Calu3 (cell line): Measurements from ENCODE around the gene GTF2A1. TPM values are rescaled to one million over a fixed set of nuclear protein-coding genes. Genes with fewer than 3 reads are reported as not detected.

Source experiments
- BruUV-seq: library from RNA; stranded (reverse); fragments of 400-500 nt; replicated peaks from 2 replicates; lab custom pipeline; 2021; lab: Mats Ljungman, UMichigan
- CTCF ChIA-PET: fragments of 300-600 bp; sonication (Branson Sonifier 250); formaldehyde crosslinking; loops from one replicate; lab custom pipeline; 2022; ENCODE audit warnings: antibody characterized with exemption; lab: Charles Lee
- DNase-seq: peaks from one replicate; pipeline ENCODE4 v3.0.0; 2022
- H3K27ac Mint-ChIP-seq: one replicate; pipeline ENCODE4 v1.8.0; 2022; ENCODE audit warnings: mixed read lengths; ENCODE audit not compliant: unreplicated experiment
- H3K27me3 Mint-ChIP-seq: one replicate; pipeline ENCODE4 v1.8.0; 2022; ENCODE audit warnings: mixed read lengths; ENCODE audit not compliant: unreplicated experiment
- H3K36me3 Mint-ChIP-seq: one replicate; pipeline ENCODE4 v1.8.0; 2022; ENCODE audit warnings: mild to moderate bottlenecking, moderate library complexity, mixed read lengths; ENCODE audit not compliant: insufficient read depth, unreplicated experiment
- H3K4me1 Mint-ChIP-seq: one replicate; pipeline ENCODE4 v1.8.0; 2022; ENCODE audit warnings: mild to moderate bottlenecking, low read depth, mixed read lengths; ENCODE audit not compliant: unreplicated experiment
- H3K4me3 Mint-ChIP-seq: one replicate; pipeline ENCODE4 v1.8.0; 2022; ENCODE audit warnings: mild to moderate bottlenecking, low read depth, moderate library complexity, mixed read lengths; ENCODE audit not compliant: unreplicated experiment
- H3K9me3 Mint-ChIP-seq: one replicate; pipeline ENCODE4 v1.8.0; 2022; ENCODE audit warnings: low read depth, mixed read lengths; ENCODE audit not compliant: unreplicated experiment
- CTCF ChIP-seq: fragments of 200-600 bp; IDR thresholded peaks from one replicate; pipeline ENCODE4 v1.8.0; 2022; ENCODE audit warnings: antibody characterized with exemption; ENCODE audit not compliant: unreplicated experiment
- intact Hi-C: fragments of 100-400 bp; cut with micrococcal nuclease; formaldehyde crosslinking; loops from one replicate; pipeline ENCODE4 v1.10.0; 2022; ENCODE audit not compliant: unreplicated experiment
- total RNA-seq: library from RNA; stranded (reverse); gene quantifications from 2 replicates; pipeline ENCODE4 v1.2.3, GENCODE V29; 2022

The GTF2A1 gene
- total RNA-seq, 1 experiment from 2014 or later: 45.6 TPM

GRCh38 chr14:81265636-81266169, 44.9 kb upstream of the GTF2A1 start:
- H3K27ac Mint-ChIP-seq: no peak overlapping the region

GRCh38 chr14:81264671-81265070, 43.9 kb upstream of the GTF2A1 start:
- Mint-ChIP-seq H3K27me3 (no peaks in the 10 kb centered on the region), H3K4me3 (no peak overlapping the region), H3K4me1 (no peaks in the 10 kb centered on the region), H3K9me3 (no peaks in the 10 kb centered on the region), H3K36me3 (no peaks in the 10 kb centered on the region), H3K27ac (no peak overlapping the region)
- CTCF ChIA-PET: no interaction called here
- no TSS peak for BruUV-seq
- intact Hi-C loops: loop anchor here (5.0 kb wide), 1 partner anchor 58 kb away; no protein-coding TSS in a partner anchor
- DNase-seq: no peak
- no peak for TF ChIP-seq CTCF

More at GRCh38 chr14:81265636-81266169, 44.9 kb upstream of the GTF2A1 start:
- no peaks in the 10 kb centered on the region for H3K9me3 Mint-ChIP-seq
- CTCF ChIA-PET: no interaction called here
- no peaks in the 10 kb centered on the region for H3K27me3 Mint-ChIP-seq
- no peak for TF ChIP-seq CTCF
- DNase-seq: no peak
- no peaks in the 10 kb centered on the region for H3K36me3 Mint-ChIP-seq
- intact Hi-C loops: loop anchor here (5.0 kb wide), 1 partner anchor 57 kb away; no protein-coding TSS in a partner anchor
- H3K4me3 Mint-ChIP-seq: no peak overlapping the region
- H3K4me1 Mint-ChIP-seq: no peaks in the 10 kb centered on the region
- BruUV-seq: no TSS peak

GRCh38 chr14:81263777-81264410, 43.1 kb upstream of the GTF2A1 start:
- no peak overlapping the region for H3K4me3 Mint-ChIP-seq
- no peaks in the 10 kb centered on the region for H3K27me3 Mint-ChIP-seq
- no peak for TF ChIP-seq CTCF
- H3K4me1 Mint-ChIP-seq: no peaks in the 10 kb centered on the region
- no TSS peak for BruUV-seq
- intact Hi-C loops: no loop called here
- CTCF ChIA-PET: no interaction called here
- no peaks in the 10 kb centered on the region for H3K36me3 Mint-ChIP-seq
- H3K27ac Mint-ChIP-seq: no peak overlapping the region
- DNase-seq: no peak
- no peaks in the 10 kb centered on the region for H3K9me3 Mint-ChIP-seq

- H3K36me3 Mint-ChIP-seq: no peaks in the 10 kb centered on the region
- no peaks in the 10 kb centered on the region for H3K27me3 Mint-ChIP-seq
- H3K4me1 Mint-ChIP-seq: no peaks in the 10 kb centered on the region
- intact Hi-C loops: no loop called here
- BruUV-seq: no TSS peak
- CTCF ChIA-PET: no interaction called here
- H3K9me3 Mint-ChIP-seq: no peaks in the 10 kb centered on the region
- H3K27ac Mint-ChIP-seq: no peak overlapping the region
- H3K4me3 Mint-ChIP-seq: no peak overlapping the region
- TF ChIP-seq CTCF: no peak
- DNase-seq: no peak
Measured at GRCh38 chr14:81261176-81261575, 40.4 kb upstream of the GTF2A1 start.
